HG02588 (cell line): Measurements from ENCODE around the gene GAGE12E.
"Not testable (repeated sequence)": the region's sequence is repeated elsewhere in the genome, so short reads cannot be mapped to it uniquely, and the experiment has no call there.

ENCODE experiments used
- ATAC-seq: cut with Tn5 transposase; IDR thresholded peaks from one replicate; pipeline ENCODE4 v1.9.1; 2021; ENCODE audit warnings: mild to moderate bottlenecking, moderate library complexity; ENCODE audit not compliant: unreplicated experiment

Gene GAGE12E, protein sequence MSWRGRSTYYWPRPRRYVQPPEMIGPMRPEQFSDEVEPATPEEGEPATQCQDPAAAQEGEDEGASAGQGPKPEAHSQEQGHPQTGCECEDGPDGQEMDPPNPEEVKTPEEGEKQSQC

GRCh38 chrX:49550989-49551388 is at the start of gene GAGE12E:
Gene GAGE12E, plus strand, starts transcription at chrX:49551289. Its CDS starts 1,155 bp downstream, at chrX:49552444.
- ATAC-seq, result not testable (repeated sequence)

DNA sequence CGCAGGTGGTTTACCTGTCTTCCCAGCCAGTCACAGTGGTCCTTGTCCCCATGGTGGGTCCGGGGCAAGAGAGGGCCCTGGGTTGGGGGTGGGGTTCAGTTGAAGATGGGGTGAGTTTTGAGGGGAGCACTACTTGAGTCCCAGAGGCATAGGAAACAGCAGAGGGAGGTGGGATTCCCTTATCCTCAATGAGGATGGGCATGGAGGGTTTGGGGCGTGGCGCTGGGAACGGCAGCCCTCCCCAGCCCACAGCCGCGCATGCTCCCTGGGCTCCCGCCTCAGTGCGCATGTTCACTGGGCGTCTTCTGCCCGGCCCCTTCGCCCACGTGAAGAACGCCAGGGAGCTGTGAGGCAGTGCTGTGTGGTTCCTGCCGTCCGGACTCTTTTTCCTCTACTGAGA is 19.2 kb upstream of the GAGE12E start, which contains the start of gene GAGE12C:
Gene GAGE12C (plus strand): TSS at position 301 of the 400 bp plus-strand sequence. CDS start 1,155 bp downstream, outside the sequence.
- not testable (repeated sequence) for ATAC-seq

DNA sequence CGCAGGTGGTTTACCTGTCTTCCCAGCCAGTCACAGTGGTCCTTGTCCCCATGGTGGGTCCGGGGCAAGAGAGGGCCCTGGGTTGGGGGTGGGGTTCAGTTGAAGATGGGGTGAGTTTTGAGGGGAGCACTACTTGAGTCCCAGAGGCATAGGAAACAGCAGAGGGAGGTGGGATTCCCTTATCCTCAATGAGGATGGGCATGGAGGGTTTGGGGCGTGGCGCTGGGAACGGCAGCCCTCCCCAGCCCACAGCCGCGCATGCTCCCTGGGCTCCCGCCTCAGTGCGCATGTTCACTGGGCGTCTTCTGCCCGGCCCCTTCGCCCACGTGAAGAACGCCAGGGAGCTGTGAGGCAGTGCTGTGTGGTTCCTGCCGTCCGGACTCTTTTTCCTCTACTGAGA is 9.7 kb upstream of the GAGE12E start, which contains the start of gene GAGE12D:
Gene GAGE12D (plus strand): TSS at position 301 of the 400 bp plus-strand sequence. CDS start 1,155 bp downstream, outside the sequence.
- ATAC-seq, result not testable (repeated sequence)

- not testable (repeated sequence) for ATAC-seq
Observed at GRCh38 chrX:49560542-49560941, 9.5 kb downstream of the GAGE12E start, which contains the start of gene GAGE12F. Gene GAGE12F, plus strand, starts transcription at chrX:49560842. Its CDS starts 1,155 bp downstream, at chrX:49561997.

DNA sequence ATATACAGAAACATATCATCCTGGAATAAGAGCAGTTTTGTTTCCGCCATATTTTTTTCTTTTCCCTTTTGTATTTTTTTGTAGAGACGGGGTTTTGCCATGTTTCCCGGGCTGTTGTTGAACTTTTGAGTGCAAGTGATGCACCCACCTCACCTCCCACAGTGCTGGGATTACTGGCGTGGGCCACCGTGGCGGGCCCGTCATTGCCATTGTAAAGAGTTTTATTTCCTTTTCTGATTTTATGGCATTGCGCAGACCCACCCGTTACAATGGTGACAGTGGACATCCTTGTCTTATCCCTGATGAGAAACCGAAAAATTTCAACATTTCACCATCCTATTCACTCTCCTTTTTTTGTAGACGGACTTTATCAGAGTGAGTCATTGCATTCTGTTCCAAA is 17.6 kb downstream of the GAGE12E start:
- ATAC-seq, result not testable (repeated sequence)

GRCh38 chrX:49569152-49569551 is 18.1 kb downstream of the GAGE12E start:
- ATAC-seq, result not testable (repeated sequence)

GRCh38 chrX:49570100-49570499 is 19.0 kb downstream of the GAGE12E start, which contains the start of gene GAGE12G:
Gene GAGE12G, plus strand, starts transcription at chrX:49570400. Its CDS starts 1,155 bp downstream, at chrX:49571555.
- not testable (repeated sequence) for ATAC-seq

DNA sequence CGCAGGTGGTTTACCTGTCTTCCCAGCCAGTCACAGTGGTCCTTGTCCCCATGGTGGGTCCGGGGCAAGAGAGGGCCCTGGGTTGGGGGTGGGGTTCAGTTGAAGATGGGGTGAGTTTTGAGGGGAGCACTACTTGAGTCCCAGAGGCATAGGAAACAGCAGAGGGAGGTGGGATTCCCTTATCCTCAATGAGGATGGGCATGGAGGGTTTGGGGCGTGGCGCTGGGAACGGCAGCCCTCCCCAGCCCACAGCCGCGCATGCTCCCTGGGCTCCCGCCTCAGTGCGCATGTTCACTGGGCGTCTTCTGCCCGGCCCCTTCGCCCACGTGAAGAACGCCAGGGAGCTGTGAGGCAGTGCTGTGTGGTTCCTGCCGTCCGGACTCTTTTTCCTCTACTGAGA is 28.6 kb downstream of the GAGE12E start, which contains the start of gene GAGE12H:
Gene GAGE12H (plus strand): TSS at position 301 of the 400 bp plus-strand sequence. CDS start 1,155 bp downstream, outside the sequence.
- not testable (repeated sequence) for ATAC-seq

DNA sequence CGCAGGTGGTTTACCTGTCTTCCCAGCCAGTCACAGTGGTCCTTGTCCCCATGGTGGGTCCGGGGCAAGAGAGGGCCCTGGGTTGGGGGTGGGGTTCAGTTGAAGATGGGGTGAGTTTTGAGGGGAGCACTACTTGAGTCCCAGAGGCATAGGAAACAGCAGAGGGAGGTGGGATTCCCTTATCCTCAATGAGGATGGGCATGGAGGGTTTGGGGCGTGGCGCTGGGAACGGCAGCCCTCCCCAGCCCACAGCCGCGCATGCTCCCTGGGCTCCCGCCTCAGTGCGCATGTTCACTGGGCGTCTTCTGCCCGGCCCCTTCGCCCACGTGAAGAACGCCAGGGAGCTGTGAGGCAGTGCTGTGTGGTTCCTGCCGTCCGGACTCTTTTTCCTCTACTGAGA is 38.1 kb downstream of the GAGE12E start, which contains the start of gene GAGE2A:
Gene GAGE2A (plus strand): TSS at position 301 of the 400 bp plus-strand sequence. CDS start 1,155 bp downstream, outside the sequence.
- not testable (repeated sequence) for ATAC-seq

- not testable (repeated sequence) for ATAC-seq
Observed at GRCh38 chrX:49589769-49590478, 38.8 kb downstream of the GAGE12E start.

GRCh38 chrX:49590488-49590887 is 39.4 kb downstream of the GAGE12E start:
- ATAC-seq, result not testable (repeated sequence)

DNA sequence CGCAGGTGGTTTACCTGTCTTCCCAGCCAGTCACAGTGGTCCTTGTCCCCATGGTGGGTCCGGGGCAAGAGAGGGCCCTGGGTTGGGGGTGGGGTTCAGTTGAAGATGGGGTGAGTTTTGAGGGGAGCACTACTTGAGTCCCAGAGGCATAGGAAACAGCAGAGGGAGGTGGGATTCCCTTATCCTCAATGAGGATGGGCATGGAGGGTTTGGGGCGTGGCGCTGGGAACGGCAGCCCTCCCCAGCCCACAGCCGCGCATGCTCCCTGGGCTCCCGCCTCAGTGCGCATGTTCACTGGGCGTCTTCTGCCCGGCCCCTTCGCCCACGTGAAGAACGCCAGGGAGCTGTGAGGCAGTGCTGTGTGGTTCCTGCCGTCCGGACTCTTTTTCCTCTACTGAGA is 47.6 kb downstream of the GAGE12E start, which contains the start of gene GAGE1:
Gene GAGE1 (plus strand): TSS at position 301 of the 400 bp plus-strand sequence. CDS start 1,155 bp downstream, outside the sequence.
- ATAC-seq, result not testable (repeated sequence)
